H9 (cell line): ENCODE data around the gene CFAP299. TPM values are rescaled to one million over a fixed set of nuclear protein-coding genes. Genes with fewer than 3 reads are reported as not detected.
A peak's percentile ranks its signal among the peaks of the same experiment; 100 is the strongest.

Source experiments
- DNase-seq: peaks from one replicate; pipeline ENCODE4 v3.0.0-alpha.2; 2017
- H2AFZ ChIP-seq: one replicate; pipeline ENCODE4 v1.6.1; 2013; ENCODE audit warnings: mild to moderate bottlenecking, low read length, control low read depth, moderate library complexity
- H2AK5ac ChIP-seq: 2 replicates; pipeline ENCODE4 v1.6.1; 2013; ENCODE audit warnings: low read length, control low read depth, mixed read lengths; ENCODE audit not compliant: insufficient read length
- H2BK120ac ChIP-seq: one replicate; pipeline ENCODE4 v1.6.1; 2013; ENCODE audit warnings: low read depth, mild to moderate bottlenecking, low read length, control low read depth, inconsistent platforms; ENCODE audit not compliant: poor library complexity, severe bottlenecking
- H2BK12ac ChIP-seq: 2 replicates; pipeline ENCODE4 v1.6.1; 2013; ENCODE audit warnings: low read length, control low read depth, mixed read lengths, low read depth; ENCODE audit not compliant: insufficient read length
- H2BK15ac ChIP-seq: 2 replicates; pipeline ENCODE4 v1.6.1; 2013; ENCODE audit warnings: low read depth, low read length, control low read depth
- H2BK20ac ChIP-seq: one replicate; pipeline ENCODE4 v1.6.1; 2013; ENCODE audit warnings: low read depth, mild to moderate bottlenecking, low read length, control low read depth, inconsistent platforms; ENCODE audit not compliant: poor library complexity, severe bottlenecking
- H2BK5ac ChIP-seq: 2 replicates; pipeline ENCODE4 v1.6.1; 2013; ENCODE audit warnings: low read length, control low read depth, mixed read lengths; ENCODE audit not compliant: insufficient read length
- H3K14ac ChIP-seq: 2 replicates; pipeline ENCODE4 v1.6.1; 2013; ENCODE audit warnings: low read length, control low read depth; ENCODE audit not compliant: insufficient read depth
- H3K18ac ChIP-seq: 2 replicates; pipeline ENCODE4 v1.6.1; 2013; ENCODE audit warnings: low read depth, mild to moderate bottlenecking, mixed read lengths, low read length, control low read depth; ENCODE audit not compliant: insufficient read length
- H3K23ac ChIP-seq: 2 replicates; pipeline ENCODE4 v1.6.1; 2013; ENCODE audit warnings: low read length, control low read depth, mixed read lengths, low read depth; ENCODE audit not compliant: insufficient read length
- H3K23me2 ChIP-seq: 2 replicates; pipeline ENCODE4 v1.6.1; 2013; ENCODE audit warnings: low read depth, mild to moderate bottlenecking, mixed read lengths, low read length, control low read depth; ENCODE audit not compliant: insufficient read length, poor library complexity, severe bottlenecking
- H3K27ac ChIP-seq: 2 replicates; pipeline ENCODE4 v1.5.1; 2013; ENCODE audit warnings: low read length, control low read depth, mixed read lengths, low read depth; ENCODE audit not compliant: insufficient read length
- H3K27me3 ChIP-seq: 2 replicates; pipeline ENCODE4 v1.6.1; 2013; ENCODE audit warnings: low read length, control low read depth, inconsistent platforms; ENCODE audit not compliant: insufficient read depth
- H3K4ac ChIP-seq: 2 replicates; pipeline ENCODE4 v1.6.1; 2013; ENCODE audit warnings: low read depth, mild to moderate bottlenecking, control low read depth, inconsistent platforms, low read length, moderate library complexity
- H3K4me1 ChIP-seq: 2 replicates; pipeline ENCODE4 v1.6.1; 2013; ENCODE audit warnings: low read length, control low read depth, inconsistent platforms; ENCODE audit not compliant: insufficient read depth
- H3K4me2 ChIP-seq: 2 replicates; pipeline ENCODE4 v1.6.1; 2013; ENCODE audit warnings: low read length, control low read depth, mixed read lengths; ENCODE audit not compliant: insufficient read length, insufficient read depth
- H3K56ac ChIP-seq: 2 replicates; pipeline ENCODE4 v1.6.1; 2013; ENCODE audit warnings: low read depth, mild to moderate bottlenecking, mixed read lengths, low read length, control low read depth; ENCODE audit not compliant: insufficient read length
- H3K79me1 ChIP-seq: 2 replicates; pipeline ENCODE4 v1.6.1; 2013; ENCODE audit warnings: low read depth, mild to moderate bottlenecking, moderate library complexity, low read length, control low read depth, inconsistent platforms; ENCODE audit not compliant: insufficient read depth, poor library complexity, severe bottlenecking
- H3K79me2 ChIP-seq: 2 replicates; pipeline ENCODE4 v1.6.1; 2013; ENCODE audit warnings: low read length, control low read depth, inconsistent platforms; ENCODE audit not compliant: insufficient read depth
- H3K9ac ChIP-seq: 2 replicates; pipeline ENCODE4 v1.6.1; 2013; ENCODE audit warnings: low read length, control low read depth, mixed read lengths; ENCODE audit not compliant: insufficient read length; ENCODE audit errors: extremely low read depth
- H3K9me3 ChIP-seq: one replicate; pipeline ENCODE4 v1.6.1; 2013; ENCODE audit warnings: low read depth, low read length, inconsistent platforms; ENCODE audit not compliant: control insufficient read depth
- H3T11ph ChIP-seq: one replicate; pipeline ENCODE4 v1.6.1; 2013; ENCODE audit warnings: mild to moderate bottlenecking, low read length, control low read depth, inconsistent platforms
- H4K20me1 ChIP-seq: one replicate; pipeline ENCODE4 v1.6.1; 2013; ENCODE audit not compliant: control insufficient read depth, insufficient read length, insufficient read depth
- H4K5ac ChIP-seq: 2 replicates; pipeline ENCODE4 v1.6.1; 2013; ENCODE audit warnings: low read depth, mild to moderate bottlenecking, mixed read lengths, low read length, control low read depth; ENCODE audit not compliant: insufficient read length
- H4K8ac ChIP-seq: replicated peaks from 2 replicates; pipeline ENCODE4 v1.6.1; 2013; ENCODE audit warnings: low read length, control low read depth, mixed read lengths, low read depth; ENCODE audit not compliant: insufficient read length
- H4K91ac ChIP-seq: 2 replicates; pipeline ENCODE4 v1.6.1; 2013; ENCODE audit warnings: low read depth, mild to moderate bottlenecking, moderate library complexity, mixed read lengths, low read length, control low read depth; ENCODE audit not compliant: insufficient read length
- H3K27ac Mint-ChIP-seq, 3 experiments: 2 replicates in 2 of 3; 3 replicates in 1 of 3; pipeline ENCODE4 v1.8.0; 2020 to 2021; ENCODE audit warnings: mixed read lengths in 3 of 3, mild to moderate bottlenecking in 1 of 3, moderate library complexity in 1 of 3
- H3K27me3 Mint-ChIP-seq: 2 replicates; pipeline ENCODE4 v1.8.0; 2021; ENCODE audit warnings: low read depth, mild to moderate bottlenecking, moderate library complexity, mixed read lengths
- H3K36me3 Mint-ChIP-seq, 3 experiments: 2 replicates in 2 of 3; 3 replicates in 1 of 3; pipeline ENCODE4 v1.8.0; 2020 to 2021; ENCODE audit warnings: low read depth in 3 of 3, mixed read lengths in 3 of 3; ENCODE audit not compliant: insufficient read depth in 1 of 3
- H3K4me1 Mint-ChIP-seq, 2 experiments: 2 replicates each; pipeline ENCODE4 v1.8.0; 2020; ENCODE audit warnings: mixed read lengths in 2 of 2
- H3K4me3 Mint-ChIP-seq, 2 experiments: 2 replicates in 1 of 2; 3 replicates in 1 of 2; pipeline ENCODE4 v1.8.0; 2020 to 2021; ENCODE audit warnings: mild to moderate bottlenecking in 2 of 2, mixed read lengths in 2 of 2, moderate library complexity in 1 of 2
- H3K9me3 Mint-ChIP-seq, 2 experiments: 2 replicates in 1 of 2; 3 replicates in 1 of 2; pipeline ENCODE4 v1.8.0; 2020; ENCODE audit warnings: mild to moderate bottlenecking in 2 of 2, mixed read lengths in 2 of 2, moderate library complexity in 1 of 2
- WGBS: extraction: QIAGEN DNeasy Blood & Tissue Kit; methylation state at CpG from one replicate; pipeline ENCODE4 v1.1.7; 2013; ENCODE audit warnings: missing lambda C conversion rate, low lambda C conversion rate, mixed read lengths; ENCODE audit not compliant: insufficient read length; ENCODE audit errors: extremely low coverage; 5-methylcytosine and 5-hydroxymethylcytosine counted together
- total RNA-seq: library from RNA; stranded (reverse); gene quantifications from 2 replicates; pipeline ENCODE4 v1.2.1, GENCODE V29; 2021
- TF ChIP-seq, protein P1 (sequence below): fragments of 200-600 bp; sonication (generic); conservative IDR thresholded peaks from 3 replicates; pipeline ENCODE4 v1.8.0; 2021; ENCODE audit warnings: antibody characterized with exemption, mild to moderate bottlenecking

The CFAP299 gene
- total RNA-seq, 1 experiment from 2014 or later = not detected

GRCh38 chr4:80335226-80335553, 340 bp upstream of the CFAP299 start:
- peaks cover 8 to 9% of the 10 kb centered on the region in 2 experiments; a peak in 3 of 4 replicates for H3K4me1 Mint-ChIP-seq
- Histone ChIP-seq H3K4me1 (no peaks in the 10 kb centered on the region), H2AFZ (no peak overlapping the region), H4K8ac (no peak overlapping the region), H2BK15ac (no peak overlapping the region), H3K23ac (no peak overlapping the region), H4K5ac (no peak overlapping the region), H3K23me2 (peaks cover 4% of the 10 kb centered on the region), H3K14ac (no peak overlapping the region), H3K56ac (no peak overlapping the region), H2AK5ac (no peak overlapping the region), H3K18ac (no peak overlapping the region), H3K4ac (no peak overlapping the region), H2BK5ac (no peak overlapping the region), H2BK120ac (no peak overlapping the region), H3K27ac (no peak overlapping the region), H3K9ac (no peak overlapping the region), H3K27me3 (no peaks in the 10 kb centered on the region; the same call in 1 of the 2 replicates), H4K91ac (no peak overlapping the region), H2BK20ac (no peak overlapping the region), H3K9me3 (no peaks in the 10 kb centered on the region), H3K79me1 (no peaks in the 10 kb centered on the region), H2BK12ac (no peak overlapping the region), H3K4me2 (peak overlapping the region; percentile 79), H3K79me2 (no peaks in the 10 kb centered on the region), H4K20me1 (no peaks in the 10 kb centered on the region), H3T11ph (no peak overlapping the region)
- H3K36me3 Mint-ChIP-seq = no peaks in the 10 kb centered on the region
- peak overlapping the region; percentile 80 to 87 for H3K4me3 Mint-ChIP-seq
- no peak for DNase-seq
- WGBS = no CpG with 5 or more reads among the region's 3 CpGs
- H3K9me3 Mint-ChIP-seq = no peaks in the 10 kb centered on the region
- TF ChIP-seq, protein P1, sequence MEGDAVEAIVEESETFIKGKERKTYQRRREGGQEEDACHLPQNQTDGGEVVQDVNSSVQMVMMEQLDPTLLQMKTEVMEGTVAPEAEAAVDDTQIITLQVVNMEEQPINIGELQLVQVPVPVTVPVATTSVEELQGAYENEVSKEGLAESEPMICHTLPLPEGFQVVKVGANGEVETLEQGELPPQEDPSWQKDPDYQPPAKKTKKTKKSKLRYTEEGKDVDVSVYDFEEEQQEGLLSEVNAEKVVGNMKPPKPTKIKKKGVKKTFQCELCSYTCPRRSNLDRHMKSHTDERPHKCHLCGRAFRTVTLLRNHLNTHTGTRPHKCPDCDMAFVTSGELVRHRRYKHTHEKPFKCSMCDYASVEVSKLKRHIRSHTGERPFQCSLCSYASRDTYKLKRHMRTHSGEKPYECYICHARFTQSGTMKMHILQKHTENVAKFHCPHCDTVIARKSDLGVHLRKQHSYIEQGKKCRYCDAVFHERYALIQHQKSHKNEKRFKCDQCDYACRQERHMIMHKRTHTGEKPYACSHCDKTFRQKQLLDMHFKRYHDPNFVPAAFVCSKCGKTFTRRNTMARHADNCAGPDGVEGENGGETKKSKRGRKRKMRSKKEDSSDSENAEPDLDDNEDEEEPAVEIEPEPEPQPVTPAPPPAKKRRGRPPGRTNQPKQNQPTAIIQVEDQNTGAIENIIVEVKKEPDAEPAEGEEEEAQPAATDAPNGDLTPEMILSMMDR = no peak
- H3K27me3 Mint-ChIP-seq = peaks cover 27% of the 10 kb centered on the region
- H3K27ac Mint-ChIP-seq = no peak overlapping the region
